Muscle layer of duodenum (tissue), 2 donors: Measurements from ENCODE around the gene NRXN3.
A peak's percentile ranks its signal among the peaks of the same experiment; 100 is the strongest.

Experiments
- H3K27ac ChIP-seq: one replicate; pipeline ENCODE4 v1.7.0; 2013; ENCODE audit warnings: mild to moderate bottlenecking, low read length
- H3K27me3 ChIP-seq: one replicate; pipeline ENCODE4 v1.7.0; 2013; ENCODE audit warnings: low read depth, mild to moderate bottlenecking, control low read depth, low read length
- H3K36me3 ChIP-seq, 2 donors: one replicate each; pipeline ENCODE4 v1.7.0; 2013; ENCODE audit warnings: low read length in 2 of 2, control low read depth in 1 of 2, mild to moderate bottlenecking in 1 of 2; ENCODE audit not compliant: insufficient read depth in 2 of 2, control insufficient read depth in 1 of 2
- H3K4me1 ChIP-seq, 2 donors: one replicate each; pipeline ENCODE4 v1.7.0; 2013; ENCODE audit warnings: low read length in 2 of 2, mild to moderate bottlenecking in 2 of 2, control low read depth in 1 of 2, moderate library complexity in 1 of 2; ENCODE audit not compliant: insufficient read depth in 2 of 2, control insufficient read depth in 1 of 2
- H3K4me3 ChIP-seq, 2 donors: one replicate each; pipeline ENCODE4 v1.7.0; 2013; ENCODE audit warnings: low read length in 2 of 2, low read depth in 1 of 2, mild to moderate bottlenecking in 1 of 2
- H3K9me3 ChIP-seq, 2 donors: one replicate each; pipeline ENCODE4 v1.7.0; 2013; ENCODE audit warnings: low read length in 2 of 2, control low read depth in 1 of 2, mild to moderate bottlenecking in 1 of 2; ENCODE audit not compliant: control insufficient read depth in 1 of 2
- donor health status: healthy.

Gene NRXN3

GRCh38 chr14:79436335-79436734, 1266.2 kb downstream of the NRXN3 start:
- Histone ChIP-seq H3K9me3 (no peaks in the 10 kb centered on the region), H3K27ac (no peak overlapping the region), H3K4me1 (peaks cover 0 to 18% of the 10 kb centered on the region in 2 donors), H3K36me3 (no peaks in the 10 kb centered on the region), H3K27me3 (no peaks in the 10 kb centered on the region), H3K4me3 (no peak overlapping the region)

DNA sequence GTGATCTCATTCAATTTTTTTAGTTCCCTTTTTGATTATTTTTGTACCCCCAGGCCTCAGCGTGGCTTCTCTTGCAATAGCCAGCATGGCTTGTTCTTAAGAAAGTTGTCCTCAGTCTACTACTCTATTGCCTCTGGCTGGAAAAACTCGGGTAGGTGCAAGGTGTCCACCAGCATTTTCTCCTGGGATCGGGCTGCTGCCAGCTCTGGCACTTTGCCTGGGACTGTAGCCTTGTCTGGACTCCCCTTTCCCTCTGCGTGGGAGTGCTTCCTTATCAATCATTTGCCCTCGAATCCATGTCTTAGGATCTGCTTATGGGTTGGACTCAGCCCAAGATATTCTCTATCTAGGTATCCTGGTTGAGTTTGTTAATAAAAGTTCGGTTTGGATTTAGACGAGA, 1267.8 kb downstream of the NRXN3 start:
- H3K36me3 ChIP-seq: no peaks in the 10 kb centered on the region
- H3K27me3 ChIP-seq: no peaks in the 10 kb centered on the region
- peaks cover 0 to 28% of the 10 kb centered on the region in 2 donors for H3K4me1 ChIP-seq
- H3K9me3 ChIP-seq: no peaks in the 10 kb centered on the region
- no peak overlapping the region for H3K27ac ChIP-seq
- H3K4me3 ChIP-seq: no peak overlapping the region

- H3K4me1 ChIP-seq: peaks cover 0 to 33% of the 10 kb centered on the region in 2 donors
- no peaks in the 10 kb centered on the region for H3K27me3 ChIP-seq
- no peaks in the 10 kb centered on the region for H3K9me3 ChIP-seq
- H3K27ac ChIP-seq: no peak overlapping the region
- H3K36me3 ChIP-seq: no peaks in the 10 kb centered on the region
- H3K4me3 ChIP-seq: no peak overlapping the region
Measured at GRCh38 chr14:79438696-79439342, 1268.6 kb downstream of the NRXN3 start.

GRCh38 chr14:79442786-79443185, 1272.6 kb downstream of the NRXN3 start:
- H3K27me3 ChIP-seq: no peaks in the 10 kb centered on the region
- no peak overlapping the region for H3K27ac ChIP-seq
- no peaks in the 10 kb centered on the region for H3K36me3 ChIP-seq
- no peak overlapping the region for H3K4me3 ChIP-seq
- peaks cover 0 to 17% of the 10 kb centered on the region in 2 donors for H3K4me1 ChIP-seq
- H3K9me3 ChIP-seq: no peaks in the 10 kb centered on the region

GRCh38 chr14:79443602-79444001, 1273.4 kb downstream of the NRXN3 start:
- Histone ChIP-seq H3K4me3 (no peak overlapping the region), H3K27ac (peak overlapping the region; percentile 40), H3K27me3 (no peaks in the 10 kb centered on the region), H3K9me3 (no peaks in the 10 kb centered on the region), H3K4me1 (peaks cover 0 to 17% of the 10 kb centered on the region in 2 donors), H3K36me3 (no peaks in the 10 kb centered on the region)

GRCh38 chr14:79448960-79449359, 1278.8 kb downstream of the NRXN3 start:
- peaks cover 0 to 6% of the 10 kb centered on the region in 2 donors for H3K4me1 ChIP-seq

GRCh38 chr14:79451601-79452000, 1281.4 kb downstream of the NRXN3 start:
- no peak overlapping the region for H3K4me3 ChIP-seq
- H3K27me3 ChIP-seq: no peaks in the 10 kb centered on the region
- no peak overlapping the region for H3K27ac ChIP-seq
- H3K4me1 ChIP-seq: peaks cover 0 to 6% of the 10 kb centered on the region in 2 donors
- no peaks in the 10 kb centered on the region for H3K9me3 ChIP-seq
- H3K36me3 ChIP-seq: no peaks in the 10 kb centered on the region

More at GRCh38 chr14:79448960-79449359, 1278.8 kb downstream of the NRXN3 start:
- Histone ChIP-seq H3K36me3 (no peaks in the 10 kb centered on the region), H3K27ac (no peak overlapping the region), H3K4me3 (no peak overlapping the region), H3K9me3 (no peaks in the 10 kb centered on the region), H3K27me3 (no peaks in the 10 kb centered on the region)

GRCh38 chr14:79453276-79453675, 1283.1 kb downstream of the NRXN3 start:
- H3K9me3 ChIP-seq: no peaks in the 10 kb centered on the region
- H3K36me3 ChIP-seq: no peaks in the 10 kb centered on the region
- peaks cover 0 to 6% of the 10 kb centered on the region in 2 donors for H3K4me1 ChIP-seq
- peak overlapping the region; percentile 21 for H3K27ac ChIP-seq
- no peak overlapping the region for H3K4me3 ChIP-seq
- no peaks in the 10 kb centered on the region for H3K27me3 ChIP-seq

GRCh38 chr14:79464468-79464867, 1294.3 kb downstream of the NRXN3 start:
- no peaks in the 10 kb centered on the region for H3K27me3 ChIP-seq
- H3K4me1 ChIP-seq: peaks cover 0 to 8% of the 10 kb centered on the region in 2 donors
- H3K27ac ChIP-seq: no peak overlapping the region
- no peaks in the 10 kb centered on the region for H3K36me3 ChIP-seq
- H3K9me3 ChIP-seq: no peaks in the 10 kb centered on the region
- H3K4me3 ChIP-seq: no peak overlapping the region

DNA sequence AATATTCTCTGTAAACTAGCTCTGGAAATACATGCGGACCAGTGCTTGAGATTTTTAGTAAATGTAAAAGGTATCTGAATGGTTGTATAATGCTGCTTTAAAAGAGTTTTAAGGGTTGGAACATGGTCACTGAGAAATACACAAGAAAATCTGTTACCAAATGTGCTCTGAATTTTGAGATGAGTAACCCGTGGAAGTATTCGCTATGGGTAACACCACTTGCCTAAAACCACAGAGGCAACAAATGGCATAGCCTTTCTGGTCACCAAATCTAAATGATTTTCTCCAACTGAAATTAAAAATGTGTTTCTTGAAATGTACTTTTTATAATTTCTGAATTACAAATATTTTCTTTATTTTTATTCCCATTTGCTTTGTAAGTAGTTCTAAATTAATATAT, 1295.5 kb downstream of the NRXN3 start:
- no peak overlapping the region for H3K27ac ChIP-seq
- peaks cover 0 to 8% of the 10 kb centered on the region in 2 donors for H3K4me1 ChIP-seq

DNA sequence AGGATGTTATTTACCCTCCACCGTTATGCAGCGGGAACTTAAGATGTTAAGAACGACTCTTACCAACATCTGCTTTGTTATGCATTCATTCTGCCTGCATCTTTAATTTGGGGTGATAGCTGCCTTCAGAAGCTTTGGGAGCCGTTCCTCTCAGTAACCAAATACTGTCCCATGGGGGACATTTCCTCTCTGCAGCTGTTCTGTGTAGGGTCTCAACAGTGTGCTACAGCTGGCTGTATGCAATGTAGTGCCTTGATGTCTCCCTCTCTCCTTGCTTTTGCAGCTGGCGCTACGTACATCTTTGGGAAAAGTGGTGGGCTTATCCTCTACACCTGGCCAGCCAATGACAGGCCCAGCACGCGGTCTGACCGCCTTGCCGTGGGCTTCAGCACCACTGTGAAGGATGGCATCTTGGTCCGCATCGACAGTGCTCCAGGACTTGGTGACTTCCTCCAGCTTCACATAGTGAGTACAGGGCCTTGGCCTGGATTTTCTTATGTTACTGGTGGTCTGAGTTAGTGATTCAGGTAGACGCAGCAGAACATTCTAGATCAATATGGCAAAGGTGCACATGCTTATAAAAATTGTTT, 1296.9 kb downstream of the NRXN3 start:
- Histone ChIP-seq H3K27ac (no peak overlapping the region), H3K9me3 (no peaks in the 10 kb centered on the region), H3K27me3 (no peaks in the 10 kb centered on the region), H3K4me3 (no peak overlapping the region), H3K4me1 (no peaks in the 10 kb centered on the region), H3K36me3 (no peaks in the 10 kb centered on the region)

More for the DNA sequence above, 1295.5 kb downstream of the NRXN3 start:
- Histone ChIP-seq H3K9me3 (no peaks in the 10 kb centered on the region), H3K4me3 (no peak overlapping the region), H3K27me3 (no peaks in the 10 kb centered on the region), H3K36me3 (no peaks in the 10 kb centered on the region)

GRCh38 chr14:79467835-79468234, 1297.7 kb downstream of the NRXN3 start:
- no peaks in the 10 kb centered on the region for H3K36me3 ChIP-seq
- H3K27me3 ChIP-seq: no peaks in the 10 kb centered on the region
- H3K9me3 ChIP-seq: no peaks in the 10 kb centered on the region
- no peaks in the 10 kb centered on the region for H3K4me1 ChIP-seq
- H3K27ac ChIP-seq: no peak overlapping the region
- no peak overlapping the region for H3K4me3 ChIP-seq
